Sigmoid colon (tissue), 7 donors: ENCODE measurements around the gene NOL9. TPM values are rescaled to one million over a fixed set of nuclear protein-coding genes. Genes with fewer than 3 reads are reported as not detected.

ENCODE experiments used
- DNase-seq: peaks from one replicate; pipeline ENCODE4 v3.0.0-alpha.2; 2019
- H3K27ac ChIP-seq, 4 donors: fragments of 200-600 bp; sonication (generic); one replicate each; pipeline ENCODE4 v1.5.1; 2016 to 2019; ENCODE audit warnings: mild to moderate bottlenecking in 1 of 4
- H3K27me3 ChIP-seq, 3 donors: fragments of 200-600 bp; sonication (generic); one replicate each; pipeline ENCODE4 v1.5.1; 2019; ENCODE audit warnings: mild to moderate bottlenecking in 1 of 3
- H3K36me3 ChIP-seq, 4 donors: fragments of 200-600 bp; sonication (generic); one replicate each; pipeline ENCODE4 v1.5.1; 2016 to 2019
- H3K4me1 ChIP-seq, 4 donors: fragments of 200-600 bp; sonication (generic); one replicate each; pipeline ENCODE4 v1.5.1; 2017 to 2019
- H3K4me3 ChIP-seq, 4 donors: fragments of 200-600 bp; sonication (generic); one replicate each; pipeline ENCODE4 v1.5.1; 2017 to 2019; ENCODE audit warnings: mild to moderate bottlenecking in 2 of 4, moderate library complexity in 1 of 4
- H3K9me3 ChIP-seq, 4 donors: fragments of 200-600 bp in 3 of 4; sonication (generic) in 3 of 4; one replicate each; pipeline versions ENCODE4 v1.5.1 to v1.6.1; 2013 to 2019
- CTCF ChIP-seq, 4 experiments: fragments of 450-650 bp in 3 of 4; fragments of 200-600 bp in 1 of 4; IDR thresholded peaks; one replicate each; pipeline ENCODE4 v1.5.1; 2016 to 2019; ENCODE audit warnings: antibody characterized with exemption in 4 of 4, mild to moderate bottlenecking in 3 of 4, moderate library complexity in 2 of 4
- EP300 ChIP-seq, 4 donors: sonication (generic); formaldehyde crosslinking; IDR thresholded peaks; one replicate each; pipeline ENCODE4 v1.6.1; 2017; ENCODE audit warnings: antibody characterized with exemption in 4 of 4
- POLR2A ChIP-seq, 2 donors: fragments of 450-650 bp; IDR thresholded peaks; one replicate each; pipeline ENCODE4 v1.6.1; 2016; ENCODE audit warnings: antibody characterized with exemption in 2 of 2, mild to moderate bottlenecking in 2 of 2, moderate library complexity in 2 of 2
- POLR2AphosphoS5 ChIP-seq, 4 donors: sonication (generic); formaldehyde crosslinking; IDR thresholded peaks; one replicate each; pipeline ENCODE4 v1.6.1; 2017; ENCODE audit warnings: antibody characterized with exemption in 4 of 4
- WGBS, 2 donors: extraction: QIAGEN DNeasy Blood & Tissue Kit; methylation state at CpG; one replicate each; pipeline ENCODE4 v1.1.7; 2013; 5-methylcytosine and 5-hydroxymethylcytosine counted together
- intact Hi-C: fragments of 100-400 bp; cut with DNase I; formaldehyde crosslinking; loops from one replicate; pipeline ENCODE4 v1.15.1; 2023
- polyA plus RNA-seq, 3 donors: library from polyadenylated mRNA; stranded (reverse); fragments of 200-250 nt; gene quantifications; one replicate each; pipeline ENCODE4 v1.2.3, GENCODE V29; 2013
- small RNA-seq, 3 donors: library from RNA; depleted of rRNA; stranded (forward); fragments of <200 nt; gene quantifications; one replicate each; pipeline ENCODE3, GENCODE V24; 2016
- total RNA-seq, 4 donors: library from RNA; depleted of rRNA; stranded (reverse); fragments of >200 nt; gene quantifications; one replicate each; pipeline ENCODE4 v1.1.0, GENCODE V29; 2016
- donor health status: healthy with polysubstance abuse.
- donor health status: Bipolar disorder and iron deficiency.
- donor health status: healthy.

The NOL9 gene
- total and polyA plus RNA-seq, 7 donors: 1.2 to 29.6 (median 17.3) TPM

- 23 to 65% methylated on average over 33 of the region's 33 CpGs for WGBS, 2 donors
- Histone ChIP-seq H3K27ac (no peak overlapping the region), H3K36me3 (peaks cover 0 to 19% (median 0%) of the 10 kb centered on the region in 4 donors), H3K4me1 (peaks cover 0 to 5% (median 0%) of the 10 kb centered on the region in 4 donors), H3K9me3 (no peaks in the 10 kb centered on the region), H3K4me3 (no peak overlapping the region), H3K27me3 (no peaks in the 10 kb centered on the region)
- no peak for TF ChIP-seq CTCF (IDR thresholded peaks at IDR 0.05)
- TF ChIP-seq POLR2A (IDR thresholded peaks at IDR 0.05): no peak
- TF ChIP-seq EP300 (IDR thresholded peaks at IDR 0.05): no peak
- no peak for DNase-seq
- intact Hi-C loops: no loop called here
These were observed 80.1 kb downstream of the NOL9 start for GRCh38 chr1:6473974-6474814.

GRCh38 chr1:6473156-6473555, 81.2 kb downstream of the NOL9 start:
- H3K4me1 ChIP-seq: peaks cover 0 to 5% (median 0%) of the 10 kb centered on the region in 4 donors
- no peak overlapping the region for H3K27ac ChIP-seq
- H3K36me3 ChIP-seq: peaks cover 0 to 25% (median 0%) of the 10 kb centered on the region in 4 donors
- WGBS, 2 donors: 66 to 88% methylated on average over 18 of the region's 18 CpGs
- DNase-seq: no peak
- TF ChIP-seq CTCF (IDR thresholded peaks at IDR 0.05) (no peak), EP300 (IDR thresholded peaks at IDR 0.05) (no peak), POLR2AphosphoS5 (IDR thresholded peaks at IDR 0.05) (no peak), POLR2A (IDR thresholded peaks at IDR 0.05) (no peak)
- intact Hi-C loops: no loop called here
- no peak overlapping the region for H3K4me3 ChIP-seq
- no peaks in the 10 kb centered on the region for H3K27me3 ChIP-seq
- no peaks in the 10 kb centered on the region for H3K9me3 ChIP-seq

GRCh38 chr1:6472391-6472790, 81.9 kb downstream of the NOL9 start:
- intact Hi-C loops: no loop called here
- Histone ChIP-seq H3K4me1 (peaks cover 0 to 5% (median 0%) of the 10 kb centered on the region in 4 donors), H3K27ac (no peak overlapping the region), H3K27me3 (no peaks in the 10 kb centered on the region), H3K9me3 (no peaks in the 10 kb centered on the region), H3K36me3 (peaks cover 0 to 25% (median 0%) of the 10 kb centered on the region in 4 donors), H3K4me3 (no peak overlapping the region)
- DNase-seq: no peak
- TF ChIP-seq POLR2AphosphoS5 (IDR thresholded peaks at IDR 0.05): no peak
- no peak for TF ChIP-seq POLR2A (IDR thresholded peaks at IDR 0.05)
- TF ChIP-seq CTCF (IDR thresholded peaks at IDR 0.05): no peak
- TF ChIP-seq EP300 (IDR thresholded peaks at IDR 0.05): no peak
- 16 to 67% methylated on average over 10 of the region's 10 CpGs for WGBS, 2 donors

- Histone ChIP-seq H3K27me3 (no peaks in the 10 kb centered on the region), H3K4me3 (no peak overlapping the region), H3K36me3 (peaks cover 0 to 25% (median 0%) of the 10 kb centered on the region in 4 donors), H3K4me1 (peaks cover 0 to 5% (median 0%) of the 10 kb centered on the region in 4 donors), H3K9me3 (no peaks in the 10 kb centered on the region), H3K27ac (peak overlapping the region in 1 of 4 donors; percentile 3)
- TF ChIP-seq POLR2A (IDR thresholded peaks at IDR 0.05) (no peak), POLR2AphosphoS5 (IDR thresholded peaks at IDR 0.05) (no peak), EP300 (IDR thresholded peaks at IDR 0.05) (no peak), CTCF (IDR thresholded peaks at IDR 0.05) (no peak)
- WGBS, 2 donors: 17 to 72% methylated on average over 7 of the region's 7 CpGs
- intact Hi-C loops: no loop called here
- no peak for DNase-seq
These were observed 82.3 kb downstream of the NOL9 start for GRCh38 chr1:6471970-6472368.

Small RNAs within 50 kb of the gene (small RNA-seq; reads per million reads assigned to genes)
- 0 reads per million in 3 donors for gene RNU6-731P

Other genes with a start within 250 kb of the NOL9 start
- 10 to 100 TPM; 17.9 to 26.5 (median 22.2) TPM for gene ACOT7, start 160.7 kb downstream of the NOL9 start, total RNA-seq
- 10 to 100 TPM; 54.7 to 81.0 (median 78.8) TPM for gene ACOT7, start 160.7 kb downstream of the NOL9 start, polyA plus RNA-seq
- gene HES2, start 134.6 kb downstream of the NOL9 start, total RNA-seq: not detected
- 10 to 100 TPM; 10.7 to 27.0 (median 19.9) TPM for gene HES2, start 134.6 kb downstream of the NOL9 start, polyA plus RNA-seq
- gene ESPN, start 129.7 kb downstream of the NOL9 start, total RNA-seq: 1 to 10 TPM in 1 of 4 donors, under 1 TPM in 1, not detected in 2; 0.55 to 1.3 TPM
- gene ESPN, start 129.7 kb downstream of the NOL9 start, polyA plus RNA-seq: 100 to 1,000 TPM in 2 of 3 donors, 10 to 100 TPM in 1; 86.5 to 202 (median 117) TPM
- gene TNFRSF25, start 88.3 kb downstream of the NOL9 start, total RNA-seq: 10 to 100 TPM in 1 of 4 donors, 1 to 10 TPM in 3; 2.5 to 11.6 (median 5.5) TPM
- gene TNFRSF25, start 88.3 kb downstream of the NOL9 start, polyA plus RNA-seq: 10 to 100 TPM in 1 of 3 donors, 1 to 10 TPM in 2; 3.5 to 65.9 (median 7.8) TPM
- 1 to 10 TPM; 2.5 to 7.5 (median 5.2) TPM for gene PLEKHG5, start 62.8 kb downstream of the NOL9 start, total RNA-seq
- gene PLEKHG5, start 62.8 kb downstream of the NOL9 start, polyA plus RNA-seq: 10 to 100 TPM in 1 of 3 donors, 1 to 10 TPM in 2; 4.2 to 18.8 (median 5.4) TPM
- gene TAS1R1, start 794 bp upstream of the NOL9 start, total RNA-seq: under 1 TPM in 1 of 4 donors, not detected in 3; 0.36 TPM
- under 1 TPM in 1 of 3 donors, not detected in 2; 0.10 TPM for gene TAS1R1, start 794 bp upstream of the NOL9 start, polyA plus RNA-seq
- gene ZBTB48, start 25.5 kb upstream of the NOL9 start, total RNA-seq: 10 to 100 TPM; 14.4 to 26.8 (median 16.3) TPM
- 10 to 100 TPM; 15.0 to 31.3 (median 23.4) TPM for gene ZBTB48, start 25.5 kb upstream of the NOL9 start, polyA plus RNA-seq
- gene KLHL21, start 48.4 kb upstream of the NOL9 start, total RNA-seq: 10 to 100 TPM; 54.0 to 83.6 (median 73.2) TPM
- gene KLHL21, start 48.4 kb upstream of the NOL9 start, polyA plus RNA-seq: 10 to 100 TPM in 1 of 3 donors, 1 to 10 TPM in 2; 4.8 to 12.0 (median 5.1) TPM
- gene PHF13, start 59.2 kb upstream of the NOL9 start, total RNA-seq: 10 to 100 TPM; 12.5 to 19.4 (median 15.9) TPM
- gene PHF13, start 59.2 kb upstream of the NOL9 start, polyA plus RNA-seq: 1 to 10 TPM; 3.9 to 6.7 (median 4.2) TPM
- 10 to 100 TPM; 22.7 to 30.6 (median 26.6) TPM for gene THAP3, start 70.4 kb upstream of the NOL9 start, total RNA-seq
- 10 to 100 TPM; 12.6 to 20.5 (median 15.3) TPM for gene THAP3, start 70.4 kb upstream of the NOL9 start, polyA plus RNA-seq
- gene DNAJC11, start 147.3 kb upstream of the NOL9 start, total RNA-seq: 10 to 100 TPM; 21.0 to 34.6 (median 23.8) TPM
- 10 to 100 TPM; 33.0 to 48.5 (median 46.7) TPM for gene DNAJC11, start 147.3 kb upstream of the NOL9 start, polyA plus RNA-seq
- 100 to 1,000 TPM; 153 to 178 (median 168) TPM for gene CAMTA1, start 230.9 kb upstream of the NOL9 start, total RNA-seq
- gene CAMTA1, start 230.9 kb upstream of the NOL9 start, polyA plus RNA-seq: 100 to 1,000 TPM in 2 of 3 donors, 10 to 100 TPM in 1; 97.9 to 196 (median 181) TPM